NCI-H2171 (cell line): ENCODE results near the gene OR4F15.

ENCODE experiments used
- DNase-seq: peaks from one replicate; lab custom pipeline; 2025; lab: John Stamatoyannopoulos, UW

Gene OR4F15

GRCh38 chr15:101804375-101804774 is 7.6 kb upstream of the OR4F15 start:
- no peak for DNase-seq

- no peak for DNase-seq
Measured at GRCh38 chr15:101804941-101805340, 7.1 kb upstream of the OR4F15 start.

GRCh38 chr15:101805605-101806345 is 6.2 kb upstream of the OR4F15 start:
- no peak for DNase-seq

- DNase-seq, result no peak
Measured at GRCh38 chr15:101807345-101807945, 4.6 kb upstream of the OR4F15 start.

- DNase-seq, result no peak
Measured at GRCh38 chr15:101808201-101808600, 3.8 kb upstream of the OR4F15 start.

GRCh38 chr15:101810456-101810855 is 1.5 kb upstream of the OR4F15 start:
- DNase-seq, result no peak

- DNase-seq, result no peak
Measured at GRCh38 chr15:101810876-101811275, 1.1 kb upstream of the OR4F15 start.

- DNase-seq, result no peak
Measured at GRCh38 chr15:101813803-101814534, 2.0 kb downstream of the OR4F15 start.

- no peak for DNase-seq
Measured at GRCh38 chr15:101820781-101821180, 8.8 kb downstream of the OR4F15 start.

- DNase-seq, result no peak
Measured at GRCh38 chr15:101827257-101827656, 15.3 kb downstream of the OR4F15 start.

- no peak for DNase-seq
Measured at GRCh38 chr15:101828774-101829173, 16.8 kb downstream of the OR4F15 start.

- DNase-seq, result no peak
Measured at GRCh38 chr15:101841656-101842055, 29.7 kb downstream of the OR4F15 start.

GRCh38 chr15:101844916-101845315 is 32.9 kb downstream of the OR4F15 start:
- DNase-seq, result no peak

GRCh38 chr15:101852356-101852755 is 40.4 kb downstream of the OR4F15 start:
- DNase-seq, result no peak
